NCI-H146 (cell line): ENCODE measurements around the gene DNAI7.

Source experiments
- DNase-seq: peaks from one replicate; lab custom pipeline; 2025; lab: John Stamatoyannopoulos, UW

DNAI7 gene

DNA sequence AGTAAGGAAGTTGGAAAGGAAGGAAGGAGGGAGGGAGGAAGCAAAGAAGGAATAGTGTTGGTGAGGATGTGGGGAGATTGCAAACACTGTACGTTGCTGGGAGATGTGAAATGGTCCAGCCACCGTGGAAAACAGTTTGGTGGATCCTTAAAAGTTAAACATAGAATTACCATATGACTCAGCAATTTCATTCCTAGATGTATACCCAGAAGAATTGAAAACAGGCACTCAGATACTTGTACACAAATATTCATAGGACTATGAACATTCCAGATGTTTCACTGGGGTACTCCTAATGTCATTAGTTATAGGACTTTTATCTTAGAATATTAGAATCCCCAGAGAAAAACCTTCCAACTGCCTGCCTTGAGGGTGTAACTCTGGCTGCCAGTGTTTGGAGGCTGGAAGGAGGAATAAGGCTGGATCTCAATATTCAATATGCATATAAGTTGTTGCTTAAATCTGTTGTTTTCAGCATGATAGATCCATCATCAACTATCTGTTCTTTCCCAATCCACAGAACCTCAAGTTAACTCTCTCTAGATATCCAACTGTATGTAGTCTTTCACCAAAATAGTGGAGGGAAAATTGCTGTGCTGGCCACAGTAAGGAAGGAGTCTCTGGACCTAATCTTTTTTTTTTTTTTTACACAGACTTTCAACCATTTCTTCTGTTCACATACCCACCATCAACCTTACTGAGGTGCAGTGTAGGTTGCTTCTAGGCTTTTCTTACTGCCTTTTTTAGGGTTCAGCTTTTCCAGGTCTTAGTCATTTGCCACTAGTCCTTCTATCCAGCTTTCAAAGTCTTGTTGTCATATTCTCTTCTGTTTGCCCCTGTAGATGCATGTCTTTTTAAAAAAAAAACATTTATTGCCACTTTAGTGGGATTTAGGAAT lies 94.5 kb downstream of the DNAI7 start:
- DNase-seq, result no peak

DNA sequence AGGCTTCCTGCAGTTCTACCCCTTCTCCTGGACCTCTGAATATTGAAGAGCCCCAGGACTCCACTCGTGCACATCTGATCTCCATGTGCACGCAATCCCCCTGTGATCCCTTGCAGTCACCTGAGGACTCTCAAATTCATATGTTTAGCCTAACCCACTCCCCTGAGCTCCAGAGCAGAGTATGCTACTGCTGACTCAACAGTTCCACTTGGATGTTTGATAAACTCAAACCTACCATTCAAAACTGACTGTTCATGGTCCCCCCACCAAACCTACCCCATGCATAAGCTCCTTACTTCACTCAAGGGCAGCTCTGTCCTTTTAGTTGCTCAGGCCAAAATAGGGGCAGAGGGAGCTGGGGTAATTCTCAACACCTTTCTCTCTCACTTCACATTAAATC lies 96.0 kb downstream of the DNAI7 start:
- no peak for DNase-seq

DNA sequence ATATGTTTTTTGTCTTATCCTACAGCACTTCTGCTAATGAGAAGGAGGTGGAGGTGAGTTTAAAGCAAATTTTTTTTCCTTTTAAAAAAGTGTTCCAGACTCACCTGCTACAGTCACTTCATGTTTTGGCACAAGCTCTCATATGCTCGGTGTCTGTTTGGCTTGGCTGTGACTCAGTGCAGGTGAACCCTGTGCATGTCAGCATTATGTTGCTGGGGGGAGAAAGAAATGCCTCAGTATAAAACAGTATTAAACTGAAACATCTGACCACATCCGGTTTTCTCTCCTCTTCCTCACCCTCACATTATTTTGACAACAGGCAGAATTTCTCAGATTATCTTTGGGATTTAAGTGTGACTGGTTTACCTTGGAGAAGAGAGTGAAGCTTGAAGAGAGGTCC lies 105.2 kb downstream of the DNAI7 start:
- no peak for DNase-seq

DNA sequence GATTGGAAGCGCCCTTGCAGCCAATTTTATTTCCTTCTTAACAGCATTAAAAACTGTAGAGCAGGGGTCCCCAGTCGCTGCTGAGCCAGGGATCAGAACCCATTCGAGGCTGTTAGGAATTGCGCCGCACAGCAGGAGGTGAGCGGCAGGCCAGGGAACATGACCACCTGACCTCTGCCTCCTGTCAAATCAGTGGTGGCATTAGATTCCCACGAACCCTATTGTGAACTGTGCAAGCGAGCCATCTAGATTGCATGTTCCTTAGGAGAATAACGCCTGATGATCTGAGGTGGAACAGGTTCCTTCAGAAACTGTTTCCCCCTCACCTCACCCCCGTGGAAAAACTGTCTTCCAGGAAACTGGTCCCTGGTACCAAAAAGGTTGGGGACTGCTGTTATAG lies 107.4 kb downstream of the DNAI7 start:
- DNase-seq, result no peak

DNA sequence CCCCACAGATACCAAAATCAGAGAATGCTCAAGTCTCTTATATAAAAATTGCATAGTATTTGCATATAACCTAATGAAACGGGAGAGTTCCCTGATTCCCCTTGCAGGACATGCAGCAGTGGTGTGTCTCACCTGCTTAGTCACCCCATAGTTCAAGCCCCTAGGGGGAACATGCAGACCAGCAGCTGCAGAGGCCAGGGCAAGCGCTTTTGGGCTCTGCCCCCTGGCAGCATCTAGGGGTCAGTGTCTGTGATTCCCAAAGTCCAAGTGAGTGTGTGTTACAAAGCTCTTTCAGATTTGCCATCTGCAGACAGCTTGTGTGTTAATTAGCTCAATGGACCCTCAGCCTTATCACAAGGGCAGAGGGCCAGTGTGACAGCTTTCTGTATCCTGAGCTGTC lies 110.1 kb downstream of the DNAI7 start:
- no peak for DNase-seq

DNA sequence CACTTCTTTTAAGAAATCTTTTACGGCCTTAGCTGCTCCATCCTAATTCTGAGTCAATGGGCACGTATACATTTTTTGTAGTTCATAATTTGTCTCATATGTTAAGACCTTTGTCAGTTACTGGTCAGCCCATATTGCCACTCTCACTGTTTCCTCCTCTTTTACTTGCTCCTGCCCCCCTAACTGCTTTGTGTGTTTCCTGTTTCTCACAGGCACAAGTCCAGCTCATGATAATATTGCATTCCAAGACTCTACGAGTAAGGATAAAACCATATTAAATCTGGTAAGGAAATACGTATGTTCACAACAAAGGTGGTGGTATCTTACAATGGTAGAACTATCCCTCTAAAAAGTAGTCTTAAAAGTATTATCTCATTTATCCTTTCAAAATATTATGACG lies 111.7 kb downstream of the DNAI7 start:
- DNase-seq, result no peak

DNA sequence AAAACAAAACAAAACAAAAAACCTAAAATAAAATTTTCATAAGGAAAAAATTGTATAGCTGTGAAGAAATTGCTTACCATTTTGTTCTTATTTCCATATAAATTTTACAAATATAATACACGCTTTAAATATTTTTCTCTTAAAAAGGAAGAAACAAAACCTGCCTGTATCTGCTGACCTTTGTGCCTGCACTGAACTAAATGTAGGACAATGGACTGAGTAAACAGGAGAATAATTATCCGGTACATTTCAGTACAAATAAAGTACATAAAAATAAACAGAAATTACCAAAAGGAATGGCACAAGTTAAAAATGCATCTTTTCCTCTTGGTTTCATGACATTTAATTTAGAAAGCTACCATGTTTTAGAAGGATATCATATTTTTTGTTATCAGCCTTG lies 112.3 kb downstream of the DNAI7 start:
- DNase-seq, result no peak

DNA sequence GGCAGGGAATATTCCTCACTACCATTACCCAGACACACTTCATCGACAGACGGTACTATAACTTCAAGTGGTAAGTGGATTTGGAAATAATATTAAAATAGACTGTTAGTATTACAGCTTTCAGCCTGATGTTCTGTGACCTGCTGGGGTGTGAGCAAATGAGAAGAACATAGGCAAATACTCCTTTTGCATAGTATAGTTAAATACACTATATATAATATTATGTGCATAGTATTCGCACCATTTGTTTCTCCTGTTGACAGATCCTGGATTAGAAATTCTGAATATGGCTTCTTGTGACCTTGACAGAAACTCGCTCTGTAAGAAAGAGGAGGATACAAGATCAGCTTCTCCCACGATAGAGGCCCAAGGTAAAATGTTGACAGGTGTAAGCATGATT lies 115.6 kb downstream of the DNAI7 start:
- DNase-seq, result no peak

DNA sequence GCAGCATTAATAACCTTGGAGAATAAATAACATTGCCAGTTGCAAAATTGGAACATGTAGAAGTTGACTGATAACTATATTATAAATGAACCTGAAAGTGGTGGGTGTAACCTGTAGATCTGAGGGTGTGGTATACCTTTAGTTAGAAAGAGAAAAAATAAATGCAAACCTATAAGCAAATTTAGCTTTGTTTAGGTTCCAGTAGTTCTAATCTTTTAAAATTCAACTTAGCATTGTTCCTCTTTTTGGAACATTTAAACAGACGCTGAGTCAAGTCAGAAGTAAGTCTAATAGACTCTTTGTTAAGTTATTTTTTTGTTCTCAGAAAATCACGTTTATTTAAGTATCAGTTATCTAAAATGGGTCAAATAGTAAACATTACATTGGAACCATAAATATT lies 120.0 kb downstream of the DNAI7 start:
- DNase-seq, result no peak

DNA sequence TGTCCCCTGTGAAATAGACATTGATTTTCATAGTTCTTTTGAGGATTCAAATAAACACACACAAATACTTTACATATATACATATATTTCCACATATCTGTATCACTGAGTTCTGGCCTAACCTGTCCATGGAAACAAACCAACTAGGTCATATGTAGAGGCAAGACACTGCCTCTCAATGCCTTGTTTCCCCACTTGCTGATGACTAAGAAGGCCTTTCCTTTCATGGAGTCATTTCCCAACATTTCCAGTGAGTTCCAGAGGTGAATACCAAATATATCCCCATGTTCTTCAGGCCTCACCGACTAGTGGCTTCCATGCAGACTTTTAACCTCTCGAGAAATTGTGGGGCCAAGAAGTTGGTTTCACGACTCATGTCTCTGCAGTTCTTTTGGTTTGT lies 120.8 kb downstream of the DNAI7 start:
- no peak for DNase-seq

DNA sequence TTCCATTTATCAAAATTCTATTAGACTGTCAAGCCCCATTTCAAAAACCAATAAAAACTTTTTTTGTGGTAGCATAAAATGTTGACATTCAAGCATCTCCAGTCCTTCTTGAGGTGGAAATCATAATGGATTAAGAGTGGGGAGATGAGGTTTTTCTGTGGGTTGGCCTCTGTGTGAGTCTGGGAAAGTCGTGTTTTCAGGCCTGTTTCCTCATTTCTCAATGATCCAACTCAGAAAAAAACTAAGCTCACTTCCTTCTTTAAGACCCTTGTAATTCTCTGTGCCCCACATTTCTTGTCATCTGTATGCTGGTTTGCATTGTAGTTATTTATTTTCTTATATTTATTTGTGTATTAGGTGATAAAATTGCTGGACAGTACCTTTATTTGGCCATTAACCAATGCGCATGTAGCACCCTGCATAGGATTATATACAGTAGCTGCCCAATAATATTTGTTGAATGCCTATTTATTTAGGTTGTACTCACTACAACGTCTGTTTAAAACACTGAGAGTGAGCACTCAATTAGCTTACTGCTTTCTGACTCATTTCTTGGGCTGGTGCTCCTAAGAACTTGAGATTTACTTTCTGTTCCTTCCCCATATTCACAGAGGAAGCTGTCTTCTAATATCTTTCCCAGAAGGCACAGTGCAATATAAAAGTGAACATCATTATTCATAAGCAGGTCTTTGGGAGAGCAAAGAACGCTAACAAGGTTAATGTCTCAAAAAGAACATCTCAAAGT lies 121.9 kb downstream of the DNAI7 start:
- DNase-seq, result no peak

DNA sequence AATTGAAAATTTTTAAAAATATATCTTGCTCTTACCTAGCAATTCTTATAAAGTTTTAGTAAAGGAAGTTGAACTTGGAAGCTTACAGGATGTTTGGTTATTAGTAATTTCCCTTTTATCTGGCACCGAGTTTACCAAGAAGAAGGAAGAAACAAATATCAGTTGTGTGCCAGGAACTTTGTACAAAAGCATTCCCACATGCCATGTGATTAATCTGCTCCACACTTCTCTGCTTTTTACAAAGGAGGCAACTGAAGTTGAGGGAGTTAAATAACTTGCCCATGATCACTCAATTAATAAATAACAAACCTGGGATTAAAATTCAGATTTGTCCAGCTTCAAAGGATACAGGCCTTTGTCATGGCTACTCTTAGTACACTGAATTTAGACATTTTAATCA lies 123.6 kb downstream of the DNAI7 start:
- no peak for DNase-seq

DNA sequence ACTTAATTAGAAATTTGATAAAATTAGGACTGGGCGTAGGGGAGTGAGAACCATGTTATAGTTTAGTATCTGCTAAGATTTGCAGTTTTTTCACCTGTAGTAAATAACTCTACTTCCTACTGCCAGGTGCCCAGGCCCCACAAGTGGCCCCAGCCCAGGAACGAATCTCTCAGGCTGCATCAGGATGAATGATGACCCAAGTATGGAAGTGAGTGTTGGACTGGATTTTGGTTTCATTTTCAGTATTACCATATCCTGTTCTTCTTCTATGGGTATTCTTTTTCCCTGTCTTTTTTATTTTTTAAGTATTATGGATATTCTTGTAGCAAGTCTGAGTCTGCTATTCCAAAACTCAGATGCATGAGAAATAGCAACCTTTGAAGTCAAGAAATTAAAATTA lies 125.7 kb downstream of the DNAI7 start:
- DNase-seq, result no peak

DNA sequence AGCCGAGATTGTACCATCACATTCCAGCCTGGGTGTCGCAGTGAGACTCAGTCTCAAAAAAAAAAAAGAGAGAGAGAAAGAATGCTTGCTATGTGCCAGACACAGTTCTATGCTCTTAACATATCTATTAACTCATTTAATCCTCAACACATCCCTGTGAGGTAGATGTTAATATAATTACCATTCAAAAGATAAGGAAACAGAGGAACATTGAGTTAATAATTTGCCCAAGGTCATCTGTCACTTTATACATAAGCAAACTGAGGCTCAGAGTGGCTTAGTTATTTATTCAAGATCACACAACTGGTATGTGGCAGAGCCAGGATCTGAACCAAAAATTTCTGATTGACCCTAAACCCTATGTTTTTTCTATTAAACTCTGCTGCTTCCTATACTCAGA lies 129.9 kb downstream of the DNAI7 start:
- no peak for DNase-seq

DNA sequence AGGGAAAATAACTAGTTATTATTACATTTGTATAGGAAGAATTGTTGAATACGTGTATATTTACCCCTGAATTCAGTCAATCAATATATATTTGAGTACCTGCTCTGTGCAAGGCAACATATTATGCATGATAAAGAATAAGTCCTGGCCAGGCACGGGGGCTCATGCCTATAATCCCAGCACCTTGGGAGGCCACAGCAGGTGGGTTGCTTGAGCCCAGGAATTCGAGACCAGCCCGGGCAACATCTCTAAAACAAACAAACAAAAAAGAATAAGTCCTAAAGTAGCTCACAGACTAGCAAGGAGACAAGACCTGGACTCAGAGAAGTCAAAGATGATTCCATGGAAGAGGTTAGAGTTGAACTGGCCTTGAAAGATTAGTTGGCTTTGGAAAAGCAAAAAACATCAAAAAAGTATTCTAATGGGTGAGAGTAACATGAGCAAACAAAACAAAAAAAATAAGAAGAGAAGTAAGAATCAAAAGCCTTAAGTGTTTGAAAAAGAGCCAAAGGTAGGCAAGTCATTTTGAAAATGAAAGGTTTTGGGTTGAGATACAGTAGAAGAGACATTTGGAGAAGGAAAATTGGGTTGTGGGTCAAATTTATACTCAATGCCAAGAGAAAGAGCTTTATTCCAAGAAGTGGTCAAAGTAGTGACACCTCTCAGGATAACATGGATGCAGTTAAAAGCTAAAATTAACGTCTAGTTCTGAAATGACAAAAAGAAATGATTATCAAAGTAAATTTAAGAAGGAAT lies 130.9 kb downstream of the DNAI7 start:
- no peak for DNase-seq

DNA sequence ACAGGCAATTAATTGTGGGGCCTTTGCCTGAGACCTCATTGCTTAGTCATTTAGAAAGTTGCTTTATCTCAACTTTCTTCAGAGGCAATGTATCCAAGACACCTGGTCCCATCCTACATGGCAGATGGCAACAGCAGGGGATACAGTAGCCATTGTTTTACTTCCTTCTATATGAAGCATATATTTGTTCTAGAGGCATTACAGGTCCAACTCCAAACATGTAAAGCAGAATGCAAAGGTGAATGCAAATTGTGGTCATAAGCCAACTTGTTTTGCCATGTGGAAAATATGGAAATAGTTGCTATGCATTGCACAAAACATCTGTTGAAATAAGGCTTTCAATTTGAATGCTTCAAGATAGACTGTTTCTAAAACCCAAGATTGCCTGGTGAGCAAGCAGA lies 136.3 kb downstream of the DNAI7 start:
- DNase-seq, result no peak
